Measurements from ENCODE around the gene ITGB3BP.

- no peak for TF ChIP-seq POLR2A (IDR thresholded peaks at IDR 0.05; ENCODE audit: borderline replicate concordance, extremely low read depth, insufficient read depth, insufficient read length)
- TF ChIP-seq CTCF (IDR thresholded peaks at IDR 0.05 in 2 of 3, conservative IDR thresholded peaks at IDR 0.05 in 1 of 3; ENCODE audit: borderline replicate concordance in 1 of 3, insufficient read depth in 1 of 3, low read depth in 2 of 3, low read length in 2 of 3) = no peak
- TF ChIP-seq EZH2 (IDR thresholded peaks at IDR 0.05) = no peak
- TF ChIP-seq SRF (IDR thresholded peaks at IDR 0.05; ENCODE audit: low read depth) = no peak
Observed at GRCh38 chr1:63569640-63570316, 46.8 kb upstream of the ITGB3BP start.

Data from HCT116 (cell line).